ENCODE measurements around the gene ARHGAP10. TPM values are rescaled to one million over a fixed set of nuclear protein-coding genes. Genes with fewer than 3 reads are reported as not detected.

Gene ARHGAP10
- total RNA-seq, 2 experiments from 2014 or later, result 6.5 to 6.6 TPM

- no peaks in the 10 kb centered on the region for H3K9me3 Mint-ChIP-seq
- no peak overlapping the region for H3K4me3 Mint-ChIP-seq
- POLR2A ChIA-PET, result no interaction called here
- no peak overlapping the region for H3K27ac Mint-ChIP-seq
- no peaks in the 10 kb centered on the region for H3K27me3 Mint-ChIP-seq
- DNase-seq (no peak), ATAC-seq (ENCODE audit: low read depth) (peak; percentile 60)
- H3K4me1 Mint-ChIP-seq, result peaks cover 11% of the 10 kb centered on the region
- H3K36me3 Mint-ChIP-seq, result no peaks in the 10 kb centered on the region
These were observed 50.3 kb downstream of the ARHGAP10 start for GRCh38 chr4:147782087-147782781.

- H3K4me3 Mint-ChIP-seq, result no peak overlapping the region
- ATAC-seq (ENCODE audit: low read depth), result no peak
These were observed 53.2 kb downstream of the ARHGAP10 start for GRCh38 chr4:147785129-147785528.

GRCh38 chr4:147786031-147786430 lies 54.1 kb downstream of the ARHGAP10 start:
- no peaks in the 10 kb centered on the region for H3K9me3 Mint-ChIP-seq
- H3K4me3 Mint-ChIP-seq, result no peak overlapping the region
- H3K36me3 Mint-ChIP-seq, result no peaks in the 10 kb centered on the region
- POLR2A ChIA-PET, result no interaction called here
- DNase-seq (no peak), ATAC-seq (ENCODE audit: low read depth) (no peak)
- H3K27ac Mint-ChIP-seq, result no peak overlapping the region
- H3K27me3 Mint-ChIP-seq, result no peaks in the 10 kb centered on the region
- H3K4me1 Mint-ChIP-seq, result peaks cover 6% of the 10 kb centered on the region

More at GRCh38 chr4:147785129-147785528, 53.2 kb downstream of the ARHGAP10 start:
- Mint-ChIP-seq H3K4me1 (peaks cover 6% of the 10 kb centered on the region), H3K27ac (no peak overlapping the region), H3K36me3 (no peaks in the 10 kb centered on the region), H3K27me3 (no peaks in the 10 kb centered on the region), H3K9me3 (no peaks in the 10 kb centered on the region)
- POLR2A ChIA-PET, result interaction anchor here (1.2 kb wide), 1 partner anchor 53 kb away, joined by 3 read pairs; the partner anchor contains the start of gene ARHGAP10
- DNase-seq, result no peak

- DNase-seq (no peak), ATAC-seq (ENCODE audit: low read depth) (no peak)
- POLR2A ChIA-PET, result no interaction called here
- H3K27ac Mint-ChIP-seq, result no peak overlapping the region
- no peak overlapping the region for H3K4me3 Mint-ChIP-seq
- peaks cover 6% of the 10 kb centered on the region for H3K4me1 Mint-ChIP-seq
- H3K9me3 Mint-ChIP-seq, result no peaks in the 10 kb centered on the region
- no peaks in the 10 kb centered on the region for H3K36me3 Mint-ChIP-seq
- H3K27me3 Mint-ChIP-seq, result no peaks in the 10 kb centered on the region
These were observed 54.6 kb downstream of the ARHGAP10 start for GRCh38 chr4:147786531-147786930.

GRCh38 chr4:147787204-147787603 lies 55.3 kb downstream of the ARHGAP10 start:
- Mint-ChIP-seq H3K4me3 (no peak overlapping the region), H3K4me1 (peaks cover 9% of the 10 kb centered on the region), H3K36me3 (no peaks in the 10 kb centered on the region), H3K9me3 (no peaks in the 10 kb centered on the region), H3K27me3 (no peaks in the 10 kb centered on the region), H3K27ac (no peak overlapping the region)
- POLR2A ChIA-PET, result no interaction called here
- ATAC-seq (ENCODE audit: low read depth), result no peak
- no peak for DNase-seq

- POLR2A ChIA-PET, result interaction anchor here (1.2 kb wide), 1 partner anchor 23 kb away, joined by 6 read pairs; no protein-coding TSS in a partner anchor
- ATAC-seq (ENCODE audit: low read depth), result no peak
These were observed 56.9 kb downstream of the ARHGAP10 start for GRCh38 chr4:147788791-147789190.

GRCh38 chr4:147789596-147789995 lies 57.7 kb downstream of the ARHGAP10 start:
- DNase-seq, result no peak
- Mint-ChIP-seq H3K9me3 (no peaks in the 10 kb centered on the region), H3K36me3 (no peaks in the 10 kb centered on the region), H3K4me1 (peaks cover 31% of the 10 kb centered on the region), H3K27ac (no peak overlapping the region), H3K27me3 (no peaks in the 10 kb centered on the region), H3K4me3 (no peak overlapping the region)
- ATAC-seq (ENCODE audit: low read depth), result no peak
- POLR2A ChIA-PET, result no interaction called here

More at GRCh38 chr4:147788791-147789190, 56.9 kb downstream of the ARHGAP10 start:
- Mint-ChIP-seq H3K4me1 (peaks cover 23% of the 10 kb centered on the region), H3K27ac (no peak overlapping the region), H3K27me3 (no peaks in the 10 kb centered on the region), H3K9me3 (no peaks in the 10 kb centered on the region), H3K36me3 (no peaks in the 10 kb centered on the region), H3K4me3 (no peak overlapping the region)
- no peak for DNase-seq

GRCh38 chr4:147790412-147790811 lies 58.5 kb downstream of the ARHGAP10 start:
- ATAC-seq (ENCODE audit: low read depth) (no peak), DNase-seq (no peak)
- H3K9me3 Mint-ChIP-seq, result no peaks in the 10 kb centered on the region
- H3K4me1 Mint-ChIP-seq, result peaks cover 36% of the 10 kb centered on the region
- H3K27me3 Mint-ChIP-seq, result no peaks in the 10 kb centered on the region
- no peak overlapping the region for H3K27ac Mint-ChIP-seq
- H3K4me3 Mint-ChIP-seq, result no peak overlapping the region
- no peaks in the 10 kb centered on the region for H3K36me3 Mint-ChIP-seq
- POLR2A ChIA-PET, result no interaction called here

- no peaks in the 10 kb centered on the region for H3K9me3 Mint-ChIP-seq
- DNase-seq (no peak), ATAC-seq (ENCODE audit: low read depth) (no peak)
- H3K27me3 Mint-ChIP-seq, result no peaks in the 10 kb centered on the region
- POLR2A ChIA-PET, result no interaction called here
- H3K27ac Mint-ChIP-seq, result no peak overlapping the region
- peaks cover 36% of the 10 kb centered on the region for H3K4me1 Mint-ChIP-seq
- no peak overlapping the region for H3K4me3 Mint-ChIP-seq
- no peaks in the 10 kb centered on the region for H3K36me3 Mint-ChIP-seq
These were observed 59.5 kb downstream of the ARHGAP10 start for GRCh38 chr4:147791341-147791740.

- Mint-ChIP-seq H3K36me3 (no peaks in the 10 kb centered on the region), H3K4me1 (peaks cover 34% of the 10 kb centered on the region), H3K4me3 (peak overlapping the region; percentile 83), H3K27ac (peak overlapping the region; percentile 87), H3K9me3 (no peaks in the 10 kb centered on the region), H3K27me3 (no peaks in the 10 kb centered on the region)
- no peak for ATAC-seq (ENCODE audit: low read depth)
- POLR2A ChIA-PET, result no interaction called here
- no peak for DNase-seq
These were observed 60.0 kb downstream of the ARHGAP10 start for GRCh38 chr4:147791865-147792264.

- POLR2A ChIA-PET, result interaction anchor here (2.0 kb wide), 1 partner anchor 61 kb away, joined by 4 read pairs; the partner anchor contains the start of gene ARHGAP10
- DNase-seq (no peak), ATAC-seq (ENCODE audit: low read depth) (peak; percentile 52)
- H3K36me3 Mint-ChIP-seq, result peaks cover 3% of the 10 kb centered on the region
- no peak overlapping the region for H3K27ac Mint-ChIP-seq
- H3K27me3 Mint-ChIP-seq, result peaks cover 3% of the 10 kb centered on the region
- H3K4me3 Mint-ChIP-seq, result peak overlapping the region; percentile 41
- peaks cover 36% of the 10 kb centered on the region for H3K4me1 Mint-ChIP-seq
- H3K9me3 Mint-ChIP-seq, result no peaks in the 10 kb centered on the region
These were observed 61.9 kb downstream of the ARHGAP10 start for GRCh38 chr4:147793569-147794313.

GRCh38 chr4:147794314-147794680 lies 62.4 kb downstream of the ARHGAP10 start:
- peak; percentile 36 for ATAC-seq (ENCODE audit: low read depth)
- peaks cover 41% of the 10 kb centered on the region for H3K4me1 Mint-ChIP-seq
- no peak overlapping the region for H3K27ac Mint-ChIP-seq

GRCh38 chr4:147794787-147795413 lies 63.0 kb downstream of the ARHGAP10 start:
- ATAC-seq (ENCODE audit: low read depth), result peak; percentile 6
- Mint-ChIP-seq H3K9me3 (no peaks in the 10 kb centered on the region), H3K4me1 (peaks cover 47% of the 10 kb centered on the region), H3K27me3 (peaks cover 5% of the 10 kb centered on the region), H3K36me3 (peaks cover 3% of the 10 kb centered on the region), H3K4me3 (no peak overlapping the region), H3K27ac (no peak overlapping the region)
- POLR2A ChIA-PET, result interaction anchor here (2.0 kb wide), 1 partner anchor 63 kb away, joined by 4 read pairs; the partner anchor contains the start of gene ARHGAP10
- DNase-seq, result no peak

More at GRCh38 chr4:147794314-147794680, 62.4 kb downstream of the ARHGAP10 start:
- Mint-ChIP-seq H3K4me3 (peak overlapping the region; percentile 41), H3K9me3 (no peaks in the 10 kb centered on the region), H3K36me3 (peaks cover 3% of the 10 kb centered on the region), H3K27me3 (peaks cover 5% of the 10 kb centered on the region)
- no peak for DNase-seq
- POLR2A ChIA-PET, result interaction anchor here (2.0 kb wide), 1 partner anchor 62 kb away, joined by 4 read pairs; the partner anchor contains the start of gene ARHGAP10

All from activated naive CD8-positive, alpha-beta T cell treated with anti-CD3 and anti-CD28 coated beads, Interleukin-2, amount 10 ng/mL, durations not matched to agents 7 days and 5 days (primary cell).